KBM-7 (cell line): Measurements from ENCODE around the gene FLOT1.

ENCODE experiments used
- DNase-seq: peaks from one replicate; pipeline ENCODE4 v3.0.0-alpha.2; 2015
- in situ Hi-C: fragments of 300-500 bp; cut with MboI; formaldehyde crosslinking; loops from 2 replicates; pipeline ENCODE4 v1.14.3; 2020; ENCODE audit warnings: low sequenced_read_pairs, low pct_unique_long_range_greater_than_20kb, mixed read lengths

FLOT1 gene

GRCh38 chr6:30716879-30717128 lies 25.7 kb downstream of the FLOT1 start:
- in situ Hi-C loops = no loop called here
- no peak for DNase-seq

DNA sequence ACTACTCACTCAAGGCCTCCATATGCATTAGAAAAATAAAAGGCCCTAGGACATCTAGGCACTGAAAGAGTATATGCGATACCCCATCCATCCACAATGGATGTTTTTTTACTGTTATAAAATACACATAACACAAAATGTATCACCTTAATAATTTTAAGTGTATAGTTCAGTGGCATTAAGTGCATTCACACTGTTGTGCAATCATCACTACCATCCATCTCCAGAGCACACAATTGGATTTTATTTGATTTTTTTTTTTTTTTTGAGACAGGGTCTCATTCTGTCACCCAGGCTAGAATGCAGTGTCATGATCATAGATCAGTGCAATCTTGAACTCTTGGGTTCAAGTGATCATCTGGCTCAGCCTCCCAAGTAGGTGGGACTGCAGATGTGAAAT lies 28.2 kb downstream of the FLOT1 start:
- no peak for DNase-seq
- in situ Hi-C loops = no loop called here

- no peak for DNase-seq
- in situ Hi-C loops = no loop called here
Observed at GRCh38 chr6:30712441-30712945, 30.0 kb downstream of the FLOT1 start.

- in situ Hi-C loops = no loop called here
- no peak for DNase-seq
Observed at GRCh38 chr6:30711758-30712380, 30.6 kb downstream of the FLOT1 start.

- in situ Hi-C loops = no loop called here
- no peak for DNase-seq
Observed at GRCh38 chr6:30709101-30709868, 33.2 kb downstream of the FLOT1 start.

DNA sequence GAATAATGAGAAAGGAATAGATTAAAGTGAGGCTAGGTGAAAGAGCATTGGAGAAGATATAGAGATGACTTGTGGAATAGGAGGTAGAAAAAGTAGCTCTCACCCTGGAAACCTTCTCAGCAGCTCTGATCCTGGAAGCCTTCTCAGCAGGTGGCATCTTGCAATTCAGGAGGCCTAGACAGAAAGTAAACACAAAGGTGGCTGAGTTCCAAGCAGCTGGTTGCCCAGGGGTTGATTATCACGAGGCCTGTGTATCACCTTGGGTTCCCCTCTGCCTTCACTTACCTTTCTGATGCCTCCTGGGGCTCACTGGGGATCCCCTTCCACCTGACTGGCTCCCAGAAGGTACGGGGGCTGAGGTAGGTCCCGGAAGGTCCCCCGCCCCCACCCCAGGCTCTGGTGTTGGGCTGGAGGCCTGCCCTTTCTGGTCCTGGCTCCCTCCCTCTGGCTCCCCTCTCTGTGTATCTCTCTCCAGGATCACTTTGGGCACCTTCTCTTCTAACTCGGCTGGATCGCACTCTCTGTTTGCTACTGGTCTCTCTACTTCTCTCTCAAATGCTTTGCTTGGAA lies 35.1 kb downstream of the FLOT1 start:
- in situ Hi-C loops = no loop called here
- no peak for DNase-seq

- no peak for DNase-seq
- in situ Hi-C loops = no loop called here
Observed at GRCh38 chr6:30705620-30706019, 36.9 kb downstream of the FLOT1 start.

DNA sequence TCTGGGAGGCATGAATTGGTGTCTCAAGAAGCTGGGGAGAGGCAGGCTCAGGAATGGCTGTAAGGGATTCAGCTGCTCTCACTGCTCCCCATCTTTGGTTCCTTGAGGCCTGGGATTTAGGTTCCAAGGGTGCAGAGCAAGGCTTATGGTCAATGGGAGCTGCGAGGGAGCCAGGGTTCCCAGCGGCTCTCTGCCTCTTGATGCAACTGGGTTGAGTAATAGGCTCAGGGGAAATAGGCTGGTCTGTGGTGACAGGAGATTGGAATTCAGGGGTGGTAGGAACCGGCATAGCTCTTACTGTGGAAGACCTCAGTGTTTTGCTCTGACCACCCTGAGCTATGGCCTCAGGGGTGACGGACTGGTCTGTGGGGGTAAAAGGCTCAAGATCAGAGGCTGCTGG lies 38.7 kb downstream of the FLOT1 start:
- DNase-seq = no peak
- in situ Hi-C loops = no loop called here

DNA sequence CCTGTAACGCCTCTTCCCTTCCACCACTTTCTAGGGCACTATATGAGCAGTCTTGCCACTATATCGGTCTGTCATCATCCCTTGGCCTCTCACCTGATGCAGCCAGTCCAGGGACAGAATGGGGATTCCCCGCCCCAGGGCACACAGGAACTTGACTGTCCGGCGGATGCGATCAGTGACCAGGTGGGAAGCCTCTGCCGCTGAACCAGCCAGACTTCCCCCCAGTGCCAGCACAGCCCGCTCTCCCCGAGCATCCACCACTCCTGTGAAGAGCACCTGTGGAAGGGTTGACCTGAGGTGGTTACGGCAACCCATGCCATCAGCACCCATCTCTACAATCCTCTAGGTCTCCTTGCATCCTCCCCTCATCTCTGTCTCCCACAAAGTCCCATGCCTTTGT lies 39.5 kb downstream of the FLOT1 start:
- no peak for DNase-seq
- in situ Hi-C loops = no loop called here

DNA sequence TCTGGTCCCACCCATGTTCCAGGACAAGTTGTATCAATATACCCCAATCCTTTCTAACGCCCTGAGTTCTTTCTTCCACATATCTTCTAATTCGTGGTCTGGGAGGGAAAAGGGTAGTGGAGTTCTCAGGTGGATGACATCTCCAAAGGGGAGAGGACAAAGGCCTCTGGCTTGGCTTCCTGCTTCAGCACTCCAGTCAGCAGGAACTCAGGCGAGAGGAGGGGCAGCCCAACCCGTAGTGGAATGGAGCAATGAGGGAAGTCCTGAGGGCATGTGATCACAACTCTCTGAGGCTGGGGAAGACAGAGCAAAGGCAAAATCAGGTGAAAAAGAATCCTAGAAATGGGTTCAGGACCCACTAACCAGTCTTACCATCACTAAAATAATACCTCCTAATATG lies 42.1 kb downstream of the FLOT1 start:
- DNase-seq = no peak
- in situ Hi-C loops = no loop called here

DNA sequence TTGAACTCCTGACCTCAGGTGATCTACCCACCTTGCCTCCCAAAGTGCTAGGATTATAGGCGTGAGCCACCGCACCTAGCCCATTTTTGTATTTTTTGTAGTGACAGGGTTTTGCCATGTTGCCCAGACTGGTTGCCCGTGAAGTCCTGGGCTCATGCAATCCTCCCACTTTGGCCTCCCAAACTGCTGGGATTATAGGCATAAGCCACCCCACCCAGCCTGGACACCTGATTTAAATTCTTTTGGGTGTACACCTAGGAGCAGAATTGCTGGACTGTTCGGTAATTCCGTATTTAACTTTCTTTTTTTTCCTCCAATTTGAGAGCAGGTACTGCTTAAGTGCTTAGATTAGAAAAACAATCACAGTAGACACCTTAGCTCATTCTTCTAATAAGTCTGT lies 46.1 kb downstream of the FLOT1 start:
- in situ Hi-C loops = no loop called here
- DNase-seq = no peak

DNA sequence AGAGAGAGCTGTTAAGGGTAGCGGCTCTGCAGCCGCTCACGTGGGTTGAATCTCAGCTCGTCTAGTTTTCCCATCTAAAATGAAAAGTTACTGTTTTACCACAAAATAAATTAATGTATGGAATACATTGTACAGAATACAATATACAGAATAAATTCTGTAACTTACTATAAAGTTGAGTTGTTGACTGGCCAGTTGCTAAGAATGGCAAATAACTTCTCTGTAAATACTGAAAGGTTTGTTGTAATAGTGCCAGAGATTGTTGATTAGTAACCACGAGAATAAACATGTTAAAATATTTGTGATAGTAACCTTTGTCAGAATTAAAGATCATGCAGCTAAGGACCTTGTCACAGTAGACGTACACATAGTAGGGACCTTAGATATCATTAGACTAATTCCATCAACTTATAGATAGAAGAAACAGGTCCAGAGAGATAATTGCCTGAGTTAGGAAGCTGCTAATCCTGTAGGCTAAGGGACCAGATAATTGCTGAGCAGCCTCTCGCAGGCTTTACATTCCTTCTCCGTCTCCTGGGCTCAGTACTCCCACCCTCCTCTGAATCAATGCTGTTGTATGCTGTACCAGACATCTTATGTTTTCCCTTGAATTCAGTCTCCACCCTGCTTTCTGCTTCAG lies 51.2 kb downstream of the FLOT1 start:
- in situ Hi-C loops = no loop called here
- DNase-seq = no peak

DNA sequence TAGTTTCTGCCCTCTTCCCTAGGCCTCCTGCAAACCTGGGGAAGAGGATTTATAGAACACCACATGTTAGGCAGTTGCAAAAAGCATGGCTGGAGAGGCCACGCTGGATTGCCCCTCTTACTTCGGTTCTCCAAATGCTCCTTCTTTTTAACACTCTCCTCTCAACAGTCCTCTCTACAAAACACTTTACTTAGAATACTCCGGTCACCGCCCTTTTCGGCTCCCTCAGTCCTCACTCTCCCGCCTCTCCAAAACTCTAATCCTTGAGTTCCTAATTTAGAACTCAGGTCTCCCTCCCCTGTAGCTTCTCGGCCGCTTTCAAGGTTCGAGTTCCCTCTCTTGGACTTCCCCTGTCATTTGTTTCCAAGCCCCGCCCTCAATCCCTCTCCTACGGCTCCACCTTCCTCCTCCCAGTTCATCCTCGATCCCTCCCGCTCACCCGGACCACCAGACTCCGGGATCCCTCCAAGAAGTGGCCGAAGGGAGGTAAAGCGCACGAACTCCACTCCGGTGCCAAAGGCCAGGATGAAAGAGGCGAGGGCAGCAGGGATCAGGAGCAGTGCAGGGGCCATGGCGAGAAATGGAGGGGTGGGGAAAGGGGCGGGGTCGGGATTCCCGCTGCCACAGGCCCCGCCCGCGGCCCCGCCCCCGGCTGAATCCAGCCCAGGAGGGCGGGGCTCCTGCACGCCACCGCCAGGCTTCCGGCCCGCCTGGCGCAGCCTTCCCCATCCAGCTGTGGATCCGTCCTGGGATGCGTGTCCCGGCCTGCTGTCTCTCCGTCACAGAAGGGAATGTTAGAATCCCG lies 51.9 kb downstream of the FLOT1 start, which contains the start of gene NRM:
Gene NRM, minus strand, starts transcription at position 582 of the 805 bp plus-strand sequence. Its CDS starts 10 bp downstream, at position 572.
- in situ Hi-C loops = no loop called here
- DNase-seq = peak; percentile 91

DNA sequence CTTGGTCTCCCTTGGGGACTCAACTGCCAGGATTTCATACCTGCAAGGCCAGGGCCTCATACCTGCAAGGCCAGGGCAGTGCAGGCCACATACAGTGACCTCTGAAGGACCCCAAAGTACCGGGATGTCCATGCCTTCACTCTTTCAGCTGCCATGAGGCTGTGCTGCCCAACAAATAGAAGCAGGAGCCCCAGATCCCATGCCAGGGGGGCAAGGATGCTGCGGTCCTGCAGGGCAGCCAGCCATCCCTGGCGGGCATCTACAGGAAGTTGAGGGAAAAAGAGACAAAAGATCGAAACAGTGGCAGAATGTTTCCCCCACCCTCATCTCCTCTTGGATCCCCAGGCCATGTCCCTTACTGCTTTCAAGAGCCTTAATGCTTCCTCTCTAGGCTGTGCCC lies 52.5 kb downstream of the FLOT1 start:
- DNase-seq = no peak
- in situ Hi-C loops = no loop called here

DNA sequence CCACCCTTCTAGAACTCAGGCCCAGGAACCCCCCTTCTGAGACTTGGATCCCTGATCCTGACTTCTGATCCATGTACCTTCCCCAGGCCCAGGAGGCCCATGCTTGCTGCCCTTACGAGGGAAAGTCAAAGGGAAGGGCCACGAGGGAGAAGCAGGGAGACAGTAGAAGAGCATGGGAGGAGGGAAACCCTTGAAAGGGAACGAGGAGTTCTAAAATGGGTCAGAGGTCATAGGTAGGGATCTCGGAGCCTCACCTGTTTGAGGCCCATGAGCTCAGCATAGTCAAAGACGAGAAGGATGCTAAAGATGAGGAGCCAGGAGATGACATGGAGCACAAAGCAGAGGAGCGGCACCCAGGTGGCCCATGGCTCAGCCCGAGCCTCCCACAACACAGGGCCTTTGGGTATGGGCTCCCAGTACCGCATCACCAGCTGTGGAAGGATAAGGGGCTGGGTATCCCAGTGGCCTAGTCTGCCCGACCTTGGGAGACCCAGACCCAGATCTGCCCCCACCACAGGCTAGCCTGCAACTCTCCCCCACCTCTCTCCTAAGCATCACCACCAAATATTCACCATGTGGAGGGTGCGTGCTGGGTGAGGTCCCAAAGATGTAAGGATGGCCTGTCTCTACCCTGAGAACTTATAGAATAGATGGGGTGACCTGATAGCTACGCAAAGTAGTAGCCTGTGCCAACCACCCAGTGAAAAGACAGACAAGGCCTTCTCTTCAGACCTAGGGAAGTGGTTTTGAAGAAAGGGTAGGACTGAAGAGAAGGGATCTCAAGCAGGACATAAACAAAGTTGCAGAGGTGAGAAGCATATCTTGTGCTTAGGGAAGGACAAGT lies 53.2 kb downstream of the FLOT1 start:
- DNase-seq = no peak
- in situ Hi-C loops = no loop called here

DNA sequence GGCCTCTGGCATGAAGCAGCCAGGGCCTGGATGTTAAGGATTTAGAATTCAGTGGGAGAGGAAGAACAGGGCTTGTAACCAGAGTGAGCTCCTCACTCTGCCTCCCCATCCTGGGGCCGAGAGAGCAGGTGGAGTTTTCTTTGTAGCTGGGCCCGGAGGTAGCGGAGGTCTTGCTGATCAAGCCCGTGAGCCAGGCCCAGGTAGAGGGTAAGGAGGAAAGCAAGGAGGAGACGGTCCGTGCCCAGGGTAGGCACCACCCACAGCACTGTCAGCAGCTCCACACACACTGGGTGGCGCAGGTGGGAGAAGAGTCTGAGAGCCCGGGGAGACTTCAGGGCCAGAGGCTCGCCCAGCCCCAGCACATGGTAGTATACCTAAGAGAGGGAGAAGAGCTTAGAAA lies 53.9 kb downstream of the FLOT1 start:
- in situ Hi-C loops = no loop called here
- DNase-seq = no peak

DNA sequence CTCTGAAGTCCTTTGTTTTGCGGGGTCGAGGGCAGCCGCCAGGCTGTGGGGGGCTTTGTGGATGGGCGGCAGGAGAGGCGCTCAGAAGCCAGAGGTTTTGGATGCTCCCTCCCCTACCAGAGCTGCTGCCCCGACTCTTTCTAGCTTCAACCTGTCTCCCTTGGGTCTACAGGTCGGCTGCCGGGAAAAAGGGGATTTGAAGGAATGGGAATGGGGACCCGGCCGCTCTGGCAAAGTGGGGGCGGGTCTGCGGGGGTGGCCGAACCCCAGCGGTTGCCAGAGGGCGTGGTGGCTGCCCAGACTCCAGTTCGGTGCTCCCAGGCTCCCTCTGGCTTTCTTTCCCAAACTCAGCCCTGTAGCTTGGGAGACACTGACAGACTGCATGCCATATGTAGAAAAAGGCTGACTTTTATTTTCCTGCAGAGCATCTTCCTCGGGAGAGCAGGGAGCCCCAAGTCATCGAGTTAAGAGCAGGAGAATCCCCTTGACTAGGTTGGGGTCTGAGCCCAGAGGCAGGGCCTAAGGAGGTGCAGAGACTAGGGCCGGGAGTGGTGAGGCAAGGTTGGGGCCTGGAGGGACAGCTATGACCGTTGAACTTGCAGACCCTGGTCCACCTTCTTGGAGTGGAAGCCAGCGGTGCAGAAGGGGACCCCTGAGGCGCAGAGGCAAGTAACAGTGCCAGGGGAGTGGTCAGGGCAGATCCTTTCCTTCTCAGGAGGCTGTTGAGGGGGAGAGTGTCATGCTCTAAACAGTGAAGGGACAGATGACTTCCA lies 54.6 kb downstream of the FLOT1 start:
- in situ Hi-C loops = no loop called here

More for the DNA sequence above, 54.6 kb downstream of the FLOT1 start:
- DNase-seq = no peak
